Liver (tissue), 9 donors: ENCODE data around the gene GALNT6. TPM values are rescaled to one million over a fixed set of nuclear protein-coding genes. Genes with fewer than 3 reads are reported as not detected.

Source experiments
- DNase-seq: peaks from one replicate; pipeline ENCODE4 v3.0.0-alpha.2; 2017; ENCODE audit warnings: low spot score
- H3K27ac ChIP-seq, 2 donors: one replicate each; pipeline ENCODE4 v1.7.0; 2013; ENCODE audit warnings: inconsistent platforms in 2 of 2, low read length in 2 of 2, control low read depth in 1 of 2, low read depth in 1 of 2, mild to moderate bottlenecking in 1 of 2
- H3K27me3 ChIP-seq, 4 donors: one replicate each; pipeline versions ENCODE4 v1.6.1 to v1.7.0; 2013; ENCODE audit warnings: low read length in 3 of 4, inconsistent platforms in 1 of 4, mild to moderate bottlenecking in 1 of 4, moderate library complexity in 1 of 4; ENCODE audit not compliant: control insufficient read depth in 4 of 4, insufficient read depth in 4 of 4
- H3K36me3 ChIP-seq, 4 donors: one replicate each; pipeline versions ENCODE4 v1.6.1 to v1.7.0; 2013; ENCODE audit warnings: low read length in 3 of 4, mild to moderate bottlenecking in 3 of 4, low read depth in 1 of 4, moderate library complexity in 1 of 4; ENCODE audit not compliant: control insufficient read depth in 4 of 4, insufficient read depth in 3 of 4
- H3K4me1 ChIP-seq, 4 donors: one replicate each; pipeline versions ENCODE4 v1.6.1 to v1.7.0; 2013; ENCODE audit warnings: low read length in 3 of 4, mild to moderate bottlenecking in 3 of 4, moderate library complexity in 1 of 4; ENCODE audit not compliant: control insufficient read depth in 4 of 4, insufficient read depth in 4 of 4
- H3K4me3 ChIP-seq, 3 donors: one replicate each; pipeline versions ENCODE4 v1.6.1 to v1.7.0; 2013; ENCODE audit warnings: low read length in 3 of 3, control low read depth in 1 of 3, low read depth in 1 of 3, mild to moderate bottlenecking in 1 of 3
- H3K9ac ChIP-seq, 2 donors: one replicate each; pipeline ENCODE4 v1.7.0; 2013; ENCODE audit warnings: low read length in 2 of 2, mild to moderate bottlenecking in 2 of 2, moderate library complexity in 2 of 2, control low read depth in 1 of 2, low read depth in 1 of 2
- H3K9me3 ChIP-seq, 4 donors: one replicate each; pipeline versions ENCODE4 v1.6.1 to v1.7.0; 2013; ENCODE audit warnings: low read length in 3 of 4; ENCODE audit not compliant: control insufficient read depth in 4 of 4
- EGR1 ChIP-seq, 2 donors: IDR thresholded peaks; 2 replicates each; pipeline ENCODE4 v1.6.1; 2016 to 2018; ENCODE audit warnings: antibody characterized with exemption in 2 of 2, low read depth in 2 of 2
- FOXA1 ChIP-seq: IDR thresholded peaks from 2 replicates; pipeline ENCODE4 v1.6.1; 2016; ENCODE audit warnings: antibody characterized with exemption
- FOXA2 ChIP-seq: IDR thresholded peaks from 2 replicates; pipeline ENCODE4 v1.6.1; 2016; ENCODE audit warnings: antibody characterized with exemption
- GABPA ChIP-seq, 2 donors: IDR thresholded peaks in 1 of 2; conservative IDR thresholded peaks in 1 of 2; 2 replicates each; pipeline ENCODE4 v1.6.1; 2016; ENCODE audit warnings: antibody characterized with exemption in 2 of 2, mild to moderate bottlenecking in 1 of 2, moderate library complexity in 1 of 2
- HNF4A ChIP-seq, 2 donors: conservative IDR thresholded peaks; 2 replicates each; pipeline ENCODE4 v1.6.1; 2016; ENCODE audit warnings: antibody characterized with exemption in 2 of 2, mild to moderate bottlenecking in 2 of 2
- HNF4G ChIP-seq: IDR thresholded peaks from 2 replicates; pipeline ENCODE4 v1.6.1; 2016; ENCODE audit warnings: antibody characterized with exemption
- JUND ChIP-seq, 2 donors: IDR thresholded peaks; 2 replicates each; pipeline ENCODE4 v1.6.1; 2016; ENCODE audit warnings: antibody characterized with exemption in 2 of 2
- NR2F2 ChIP-seq: IDR thresholded peaks from 2 replicates; pipeline ENCODE4 v1.6.1; 2016; ENCODE audit warnings: antibody characterized with exemption
- RAD21 ChIP-seq, 2 donors: IDR thresholded peaks; 2 replicates each; pipeline ENCODE4 v1.6.1; 2016; ENCODE audit warnings: antibody characterized with exemption in 2 of 2, mild to moderate bottlenecking in 2 of 2
- SP1 ChIP-seq: IDR thresholded peaks from 2 replicates; pipeline ENCODE4 v1.6.1; 2018; ENCODE audit warnings: antibody characterized with exemption, mild to moderate bottlenecking
- YY1 ChIP-seq: IDR thresholded peaks from 2 replicates; pipeline ENCODE4 v1.6.1; 2016; ENCODE audit warnings: antibody characterized with exemption, mild to moderate bottlenecking
- WGBS: extraction: QIAGEN DNeasy Blood & Tissue Kit; methylation state at CpG from one replicate; pipeline ENCODE4 v1.1.7; 2013; 5-methylcytosine and 5-hydroxymethylcytosine counted together
- polyA plus RNA-seq, 2 donors: library from polyadenylated mRNA; stranded (reverse) in 1 of 2; unstranded in 1 of 2; fragments of 200-250 nt in 1 of 2; fragments of >200 nt in 1 of 2; fragmentation: Nextera tagmentation in 1 of 2; extraction: Ambion mirVana in 1 of 2; gene quantifications; one replicate each; pipeline versions ENCODE4 v1.2.1 to v1.2.3, GENCODE V29; 2013 to 2015
- total RNA-seq, 2 donors: library from RNA; depleted of rRNA; stranded (reverse); fragments of >200 nt; gene quantifications; one replicate each; pipeline ENCODE4 v1.2.3, GENCODE V29; 2014
- TF ChIP-seq, protein P1 (sequence below): IDR thresholded peaks from 2 replicates; pipeline ENCODE4 v1.6.1; 2016; ENCODE audit warnings: antibody characterized with exemption, mild to moderate bottlenecking
- TF ChIP-seq, protein P2 (sequence below): IDR thresholded peaks from 2 replicates; pipeline ENCODE4 v1.6.1; 2016; ENCODE audit warnings: antibody characterized with exemption
- TF ChIP-seq, protein P3 (sequence below): fragments of 150-350 bp; IDR thresholded peaks from 2 replicates; pipeline ENCODE4 v1.5.1; 2017; ENCODE audit warnings: improper control_type of control experiment, low read depth, low read length; ENCODE audit not compliant: missing input control
- TF ChIP-seq, protein P4 (sequence below): IDR thresholded peaks from 2 replicates; pipeline ENCODE4 v1.6.1; 2016; ENCODE audit warnings: antibody characterized with exemption
- TF ChIP-seq, protein P5 (sequence below): IDR thresholded peaks from 2 replicates; pipeline ENCODE4 v1.6.1; 2016; ENCODE audit warnings: antibody characterized with exemption
- donor health status: healthy.
- donor health status: healthy.
- donor health status: healthy.
- donor health status: healthy.
- donor health status: healthy.

Gene GALNT6
- total and polyA plus RNA-seq, 4 donors: 0.40 to 24.1 (median 1.2) TPM

DNA sequence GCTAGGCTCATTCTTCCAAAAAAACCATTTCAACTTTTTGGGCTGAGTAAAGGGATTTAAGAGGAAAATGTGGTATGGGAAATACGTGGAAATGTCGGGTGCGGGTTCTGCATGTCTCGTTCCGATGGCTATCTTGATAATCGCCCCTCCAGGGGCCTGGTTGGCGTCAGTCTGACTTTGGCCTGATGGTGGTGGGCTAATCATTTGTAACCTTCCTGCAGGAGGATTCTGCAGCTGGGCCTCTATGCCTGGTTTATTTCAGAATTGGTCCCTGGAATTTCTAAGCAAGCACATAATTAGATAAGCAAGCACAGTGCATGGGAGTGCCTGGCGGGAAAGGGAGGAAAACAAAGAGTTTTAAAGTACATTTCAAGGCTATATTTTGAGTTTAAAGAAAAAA, 18.6 kb upstream of the GALNT6 start (continued):
- TF ChIP-seq, protein P1, sequence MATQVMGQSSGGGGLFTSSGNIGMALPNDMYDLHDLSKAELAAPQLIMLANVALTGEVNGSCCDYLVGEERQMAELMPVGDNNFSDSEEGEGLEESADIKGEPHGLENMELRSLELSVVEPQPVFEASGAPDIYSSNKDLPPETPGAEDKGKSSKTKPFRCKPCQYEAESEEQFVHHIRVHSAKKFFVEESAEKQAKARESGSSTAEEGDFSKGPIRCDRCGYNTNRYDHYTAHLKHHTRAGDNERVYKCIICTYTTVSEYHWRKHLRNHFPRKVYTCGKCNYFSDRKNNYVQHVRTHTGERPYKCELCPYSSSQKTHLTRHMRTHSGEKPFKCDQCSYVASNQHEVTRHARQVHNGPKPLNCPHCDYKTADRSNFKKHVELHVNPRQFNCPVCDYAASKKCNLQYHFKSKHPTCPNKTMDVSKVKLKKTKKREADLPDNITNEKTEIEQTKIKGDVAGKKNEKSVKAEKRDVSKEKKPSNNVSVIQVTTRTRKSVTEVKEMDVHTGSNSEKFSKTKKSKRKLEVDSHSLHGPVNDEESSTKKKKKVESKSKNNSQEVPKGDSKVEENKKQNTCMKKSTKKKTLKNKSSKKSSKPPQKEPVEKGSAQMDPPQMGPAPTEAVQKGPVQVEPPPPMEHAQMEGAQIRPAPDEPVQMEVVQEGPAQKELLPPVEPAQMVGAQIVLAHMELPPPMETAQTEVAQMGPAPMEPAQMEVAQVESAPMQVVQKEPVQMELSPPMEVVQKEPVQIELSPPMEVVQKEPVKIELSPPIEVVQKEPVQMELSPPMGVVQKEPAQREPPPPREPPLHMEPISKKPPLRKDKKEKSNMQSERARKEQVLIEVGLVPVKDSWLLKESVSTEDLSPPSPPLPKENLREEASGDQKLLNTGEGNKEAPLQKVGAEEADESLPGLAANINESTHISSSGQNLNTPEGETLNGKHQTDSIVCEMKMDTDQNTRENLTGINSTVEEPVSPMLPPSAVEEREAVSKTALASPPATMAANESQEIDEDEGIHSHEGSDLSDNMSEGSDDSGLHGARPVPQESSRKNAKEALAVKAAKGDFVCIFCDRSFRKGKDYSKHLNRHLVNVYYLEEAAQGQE: no peak
- TF ChIP-seq, protein P2, sequence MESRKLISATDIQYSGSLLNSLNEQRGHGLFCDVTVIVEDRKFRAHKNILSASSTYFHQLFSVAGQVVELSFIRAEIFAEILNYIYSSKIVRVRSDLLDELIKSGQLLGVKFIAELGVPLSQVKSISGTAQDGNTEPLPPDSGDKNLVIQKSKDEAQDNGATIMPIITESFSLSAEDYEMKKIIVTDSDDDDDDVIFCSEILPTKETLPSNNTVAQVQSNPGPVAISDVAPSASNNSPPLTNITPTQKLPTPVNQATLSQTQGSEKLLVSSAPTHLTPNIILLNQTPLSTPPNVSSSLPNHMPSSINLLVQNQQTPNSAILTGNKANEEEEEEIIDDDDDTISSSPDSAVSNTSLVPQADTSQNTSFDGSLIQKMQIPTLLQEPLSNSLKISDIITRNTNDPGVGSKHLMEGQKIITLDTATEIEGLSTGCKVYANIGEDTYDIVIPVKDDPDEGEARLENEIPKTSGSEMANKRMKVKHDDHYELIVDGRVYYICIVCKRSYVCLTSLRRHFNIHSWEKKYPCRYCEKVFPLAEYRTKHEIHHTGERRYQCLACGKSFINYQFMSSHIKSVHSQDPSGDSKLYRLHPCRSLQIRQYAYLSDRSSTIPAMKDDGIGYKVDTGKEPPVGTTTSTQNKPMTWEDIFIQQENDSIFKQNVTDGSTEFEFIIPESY: no peak

DNA sequence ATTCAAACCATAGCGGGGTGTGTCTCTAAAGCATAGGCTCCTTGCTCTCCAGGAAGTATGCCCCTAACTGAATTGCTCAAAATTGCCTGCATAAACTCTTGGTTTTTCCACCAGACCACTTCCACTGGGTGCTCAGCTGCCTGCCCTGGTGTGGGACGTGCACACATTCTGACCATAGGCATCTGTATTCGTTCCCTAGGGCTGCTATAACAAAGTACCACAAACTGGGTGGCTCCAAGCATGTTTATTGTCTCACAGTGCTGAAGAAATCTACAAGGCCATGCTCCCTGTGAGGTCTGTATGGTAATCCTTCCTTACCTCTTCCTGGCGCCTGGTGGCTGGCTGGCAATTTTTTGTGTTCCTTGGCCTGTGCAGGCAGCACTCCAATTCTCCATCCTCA, 16.4 kb upstream of the GALNT6 start:
- Histone ChIP-seq H3K36me3 (peaks cover 0 to 1% (median 0%) of the 10 kb centered on the region in 4 donors), H3K9ac (no peak overlapping the region), H3K4me1 (no peaks in the 10 kb centered on the region), H3K4me3 (no peak overlapping the region), H3K27me3 (no peaks in the 10 kb centered on the region), H3K9me3 (no peaks in the 10 kb centered on the region), H3K27ac (no peak overlapping the region)
- WGBS: 68% methylated on average over 4 of the region's 4 CpGs
- no peak for DNase-seq
- TF ChIP-seq, protein P3, sequence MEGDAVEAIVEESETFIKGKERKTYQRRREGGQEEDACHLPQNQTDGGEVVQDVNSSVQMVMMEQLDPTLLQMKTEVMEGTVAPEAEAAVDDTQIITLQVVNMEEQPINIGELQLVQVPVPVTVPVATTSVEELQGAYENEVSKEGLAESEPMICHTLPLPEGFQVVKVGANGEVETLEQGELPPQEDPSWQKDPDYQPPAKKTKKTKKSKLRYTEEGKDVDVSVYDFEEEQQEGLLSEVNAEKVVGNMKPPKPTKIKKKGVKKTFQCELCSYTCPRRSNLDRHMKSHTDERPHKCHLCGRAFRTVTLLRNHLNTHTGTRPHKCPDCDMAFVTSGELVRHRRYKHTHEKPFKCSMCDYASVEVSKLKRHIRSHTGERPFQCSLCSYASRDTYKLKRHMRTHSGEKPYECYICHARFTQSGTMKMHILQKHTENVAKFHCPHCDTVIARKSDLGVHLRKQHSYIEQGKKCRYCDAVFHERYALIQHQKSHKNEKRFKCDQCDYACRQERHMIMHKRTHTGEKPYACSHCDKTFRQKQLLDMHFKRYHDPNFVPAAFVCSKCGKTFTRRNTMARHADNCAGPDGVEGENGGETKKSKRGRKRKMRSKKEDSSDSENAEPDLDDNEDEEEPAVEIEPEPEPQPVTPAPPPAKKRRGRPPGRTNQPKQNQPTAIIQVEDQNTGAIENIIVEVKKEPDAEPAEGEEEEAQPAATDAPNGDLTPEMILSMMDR: no peak
- TF ChIP-seq NR2F2 (no peak), JUND (IDR thresholded peaks at IDR 0.05) (no peak), RAD21 (IDR thresholded peaks at IDR 0.05) (no peak), GABPA (IDR thresholded peaks at IDR 0.05 in 1 of 2, conservative IDR thresholded peaks at IDR 0.05 in 1 of 2) (no peak), HNF4A (conservative IDR thresholded peaks at IDR 0.05) (no peak), YY1 (no peak), HNF4G (no peak), FOXA2 (no peak), FOXA1 (no peak), SP1 (no peak), EGR1 (IDR thresholded peaks at IDR 0.05; ENCODE audit: low read depth in 2 of 2) (no peak)
- TF ChIP-seq, protein P2: no peak
- TF ChIP-seq, protein P1: no peak
- TF ChIP-seq, protein P4, sequence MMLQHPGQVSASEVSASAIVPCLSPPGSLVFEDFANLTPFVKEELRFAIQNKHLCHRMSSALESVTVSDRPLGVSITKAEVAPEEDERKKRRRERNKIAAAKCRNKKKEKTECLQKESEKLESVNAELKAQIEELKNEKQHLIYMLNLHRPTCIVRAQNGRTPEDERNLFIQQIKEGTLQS: no peak
- TF ChIP-seq, protein P5, sequence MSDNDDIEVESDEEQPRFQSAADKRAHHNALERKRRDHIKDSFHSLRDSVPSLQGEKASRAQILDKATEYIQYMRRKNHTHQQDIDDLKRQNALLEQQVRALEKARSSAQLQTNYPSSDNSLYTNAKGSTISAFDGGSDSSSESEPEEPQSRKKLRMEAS: no peak
